Measurements from ENCODE around the gene CYP39A1. TPM values are rescaled to one million over a fixed set of nuclear protein-coding genes. Genes with fewer than 3 reads are reported as not detected.

Gene CYP39A1
- total and polyA plus RNA-seq, 2 experiments from 2014 or later = 1.5 to 3.5 TPM

GRCh38 chr6:46655803-46656202 lies 3.2 kb upstream of the CYP39A1 start:
- ATAC-seq = peak; percentile 50
- peak; percentile 87 for DNase-seq (ENCODE audit: low spot score)
- H3K36me3 Mint-ChIP-seq (ENCODE audit: low read depth) = peaks cover 4% of the 10 kb centered on the region; the same call in 1 of the 3 replicates

GRCh38 chr6:46653439-46654195 lies 999 bp upstream of the CYP39A1 start:
- Mint-ChIP-seq H3K4me1 (peaks cover 11% of the 10 kb centered on the region; the same call in 2 of the 3 replicates), H3K27me3 (ENCODE audit: insufficient read depth, low read depth, poor library complexity) (peaks cover 17% of the 10 kb centered on the region), H3K9me3 (no peaks in the 10 kb centered on the region; the same call in 2 of the 3 replicates), H3K4me3 (peak overlapping the region; percentile 83), H3K36me3 (ENCODE audit: low read depth) (peaks cover 4% of the 10 kb centered on the region; the same call in 1 of the 3 replicates), H3K27ac (no peak overlapping the region)
- ATAC-seq = no peak
- TF ChIP-seq ZNF462 (CRISPR knock-in tag; IDR thresholded peaks at IDR 0.05) = no peak
- TF ChIP-seq STAT1 (IDR thresholded peaks at IDR 0.05; ENCODE audit: unreplicated experiment) = no peak
- TF ChIP-seq ETS1 (IDR thresholded peaks at IDR 0.05) = no peak
- no peak for TF ChIP-seq JUNB (IDR thresholded peaks at IDR 0.05; ENCODE audit: unreplicated experiment)
- peak; percentile 41 for DNase-seq (ENCODE audit: low spot score)
- H3K79me2 ChIP-seq (replicated peaks; ENCODE audit: insufficient read depth) = no peaks in the 10 kb centered on the region; the same call in 1 of the 2 replicates
- no peaks in the 10 kb centered on the region; the same call in 1 of the 2 replicates for H4K20me1 ChIP-seq (replicated peaks; ENCODE audit: insufficient read depth)
- H3K4me2 ChIP-seq = peak overlapping the region; percentile 77
- H3K36me3 ChIP-seq (ENCODE audit: insufficient read depth) = no peaks in the 10 kb centered on the region; the same call in 1 of the 2 replicates
- H3K27me3 ChIP-seq (ENCODE audit: insufficient read depth) = peaks cover 12% of the 10 kb centered on the region
- H3K27ac ChIP-seq (ENCODE audit: low read depth) = no peak overlapping the region
- H3K9me2 ChIP-seq (ENCODE audit: insufficient read depth) = no peaks in the 10 kb centered on the region
- peak overlapping the region; percentile 89 for H2AFZ ChIP-seq
- H3K4me3 ChIP-seq = peak overlapping the region; percentile 64
- H3F3A ChIP-seq (replicated peaks; ENCODE audit: low read depth) = no peaks in the 10 kb centered on the region
- peaks cover 13% of the 10 kb centered on the region for H3K4me1 ChIP-seq (ENCODE audit: insufficient read depth)

More at GRCh38 chr6:46655803-46656202, 3.2 kb upstream of the CYP39A1 start:
- Histone ChIP-seq H3K4me3 (no peak overlapping the region), H3K4me1 (ENCODE audit: insufficient read depth) (peaks cover 12% of the 10 kb centered on the region), H3K9me2 (ENCODE audit: insufficient read depth) (no peaks in the 10 kb centered on the region), H3K27me3 (ENCODE audit: insufficient read depth) (peaks cover 12% of the 10 kb centered on the region), H3K27ac (ENCODE audit: low read depth) (no peak overlapping the region), H3F3A (replicated peaks; ENCODE audit: low read depth) (no peaks in the 10 kb centered on the region), H4K20me1 (replicated peaks; ENCODE audit: insufficient read depth) (no peaks in the 10 kb centered on the region; the same call in 1 of the 2 replicates), H2AFZ (no peak overlapping the region), H3K79me2 (replicated peaks; ENCODE audit: insufficient read depth) (no peaks in the 10 kb centered on the region; the same call in 1 of the 2 replicates), H3K4me2 (no peak overlapping the region), H3K36me3 (ENCODE audit: insufficient read depth) (no peaks in the 10 kb centered on the region; the same call in 1 of the 2 replicates)
- Mint-ChIP-seq H3K4me1 (peaks cover 6% of the 10 kb centered on the region; the same call in 2 of the 3 replicates), H3K9me3 (no peaks in the 10 kb centered on the region; the same call in 2 of the 3 replicates), H3K4me3 (no peak overlapping the region), H3K27ac (no peak overlapping the region), H3K27me3 (ENCODE audit: insufficient read depth, low read depth, poor library complexity) (peaks cover 17% of the 10 kb centered on the region)
- peak; percentile 81 to 85 for TF ChIP-seq CTCF (conservative IDR thresholded peaks at IDR 0.05; ENCODE audit: low read depth in 2 of 2)
- no peak for TF ChIP-seq JUNB (IDR thresholded peaks at IDR 0.05; ENCODE audit: unreplicated experiment)
